ENCODE data around the gene EML6. TPM values are rescaled to one million over a fixed set of nuclear protein-coding genes. Genes with fewer than 3 reads are reported as not detected.

Gene EML6
- total and polyA plus RNA-seq, 10 of the 15 experiments (the other 5 are each of a cell fraction or from before 2014, with no cell fraction given): 0.09 to 0.67 (median 0.21) TPM

DNA sequence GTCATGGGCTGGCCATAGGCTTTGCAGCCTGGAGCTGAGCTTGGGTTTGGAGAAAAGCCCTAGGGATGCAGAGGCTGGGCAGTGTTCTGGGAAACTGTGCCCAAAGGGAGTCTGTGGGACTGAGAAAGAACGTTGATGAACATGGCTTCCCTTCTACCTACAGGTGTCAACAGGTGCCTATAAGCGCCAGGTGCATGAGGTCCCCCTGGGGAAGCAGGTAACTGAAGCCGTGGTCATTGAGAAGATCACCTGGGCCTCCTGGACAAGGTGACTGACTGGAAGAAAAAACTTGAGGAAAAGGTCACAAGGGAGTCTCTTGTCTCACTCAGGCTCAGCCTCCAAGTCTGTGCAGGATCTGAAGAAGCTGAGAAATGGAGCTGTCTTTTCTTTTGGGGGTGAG lies 243.4 kb downstream of the EML6 start:
- TF ChIP-seq NR2C2 (IDR thresholded peaks at IDR 0.05; ENCODE audit: borderline replicate concordance, control insufficient read depth, insufficient read length, low read depth) (no peak), ETV6 (conservative IDR thresholded peaks at IDR 0.05 in 1 of 2, IDR thresholded peaks at IDR 0.05 in 1 of 2; ENCODE audit: borderline replicate concordance in 1 of 2, low read depth in 1 of 2) (no peak), SPI1 (IDR thresholded peaks at IDR 0.05; ENCODE audit: borderline replicate concordance, insufficient read depth, low read depth, low read length) (no peak), CHD4 (IDR thresholded peaks at IDR 0.05) (no peak), ESRRA (IDR thresholded peaks at IDR 0.05; ENCODE audit: low read length) (no peak)
- TF ChIP-seq, protein P1, sequence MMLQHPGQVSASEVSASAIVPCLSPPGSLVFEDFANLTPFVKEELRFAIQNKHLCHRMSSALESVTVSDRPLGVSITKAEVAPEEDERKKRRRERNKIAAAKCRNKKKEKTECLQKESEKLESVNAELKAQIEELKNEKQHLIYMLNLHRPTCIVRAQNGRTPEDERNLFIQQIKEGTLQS (IDR thresholded peaks at IDR 0.05; ENCODE audit: borderline replicate concordance, extremely low read depth, low read depth, low read length): no peak
- intact Hi-C loops (cut with micrococcal nuclease; ENCODE audit: unreplicated experiment) (no loop called here), in situ Hi-C loops (cut with MboI) (no loop called here)
- ChIA-PET RAD21 (ENCODE audit: unreplicated experiment) (interaction anchor here (0.5 kb wide), 1 partner anchor 28 kb away, joined by 3 read pairs; no protein-coding TSS in a partner anchor), CTCF (interaction anchor here (1.0 kb wide), 1 partner anchor 9 kb away, joined by 3 read pairs; no protein-coding TSS in a partner anchor), SMC1A (ENCODE audit: uncharacterized antibody, unreplicated experiment) (no interaction called here), POLR2A (no interaction called here)
- Histone ChIP-seq H2AFZ (ENCODE audit: control insufficient read depth, low read depth, low read length) (no peak overlapping the region), H3K4me3 (no peak overlapping the region), H3K79me2 (ENCODE audit: control insufficient read depth, insufficient read depth, low read length) (no peaks in the 10 kb centered on the region), H3K27ac (ENCODE audit: control insufficient read depth, insufficient read depth) (no peak overlapping the region), H3K9ac (ENCODE audit: control insufficient read depth, insufficient read depth, low read length) (no peak overlapping the region), H3K9me3 (replicated peaks; ENCODE audit: control insufficient read depth, insufficient read depth, low read length) (no peaks in the 10 kb centered on the region), H3K4me1 (ENCODE audit: control insufficient read depth, insufficient read depth, low read length) (no peaks in the 10 kb centered on the region; the same call in 1 of the 2 replicates), H3K27me3 (replicated peaks in 1 of 2; ENCODE audit: control insufficient read depth in 2 of 2, insufficient read depth in 2 of 2, low read length in 1 of 2) (no peaks in the 10 kb centered on the region), H3K4me2 (ENCODE audit: control insufficient read depth, insufficient read depth) (no peak overlapping the region), H4K20me1 (ENCODE audit: control insufficient read depth, insufficient read depth) (no peaks in the 10 kb centered on the region), H3K36me3 (ENCODE audit: control insufficient read depth in 2 of 2, insufficient read depth in 2 of 2, low read length in 1 of 2) (peaks cover 1 to 8% of the 10 kb centered on the region in 2 experiments; a peak in 3 of 4 replicates)
- FAIRE-seq (no peak), ATAC-seq (no peak), DNase-seq (ENCODE audit: low read depth, low spot score) (no peak)
- no TSS peak for BruUV-seq (replicated peaks)
- WGBS (ENCODE audit: insufficient coverage, insufficient replicate concordance, low lambda C conversion rate, missing lambda C conversion rate): 48% methylated on average over 3 of the region's 3 CpGs

DNA sequence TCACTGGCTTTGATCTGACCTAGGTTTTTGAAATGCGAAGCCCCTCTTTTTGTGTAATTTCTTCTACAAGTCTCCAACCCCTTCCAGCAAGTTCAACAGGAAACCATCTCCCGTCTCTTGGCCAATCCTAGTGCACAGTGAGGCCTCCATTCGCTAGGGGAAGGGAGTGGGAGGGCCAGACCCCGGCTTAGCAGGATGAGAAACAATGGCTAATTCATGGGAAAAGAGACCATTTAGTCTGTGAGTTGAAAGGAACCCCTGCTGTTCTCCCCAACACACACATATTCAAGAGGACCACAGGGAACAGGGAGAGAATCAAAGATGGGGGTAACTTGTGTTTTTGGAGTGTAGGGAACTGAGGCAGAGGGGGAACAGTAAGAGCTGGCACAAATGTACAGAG lies 243.8 kb downstream of the EML6 start:
- POLR2A ChIA-PET: no interaction called here
- no peaks in the 10 kb centered on the region for H4K20me1 ChIP-seq (ENCODE audit: control insufficient read depth, insufficient read depth)
- TF ChIP-seq TCF7 (IDR thresholded peaks at IDR 0.05; ENCODE audit: borderline replicate concordance) (no peak), CEBPB (IDR thresholded peaks at IDR 0.05; ENCODE audit: borderline replicate concordance in 1 of 2, low read depth in 2 of 2, low read length in 2 of 2) (no peak), ZBED1 (IDR thresholded peaks at IDR 0.05; ENCODE audit: borderline replicate concordance) (no peak)
- TF ChIP-seq, protein P2, sequence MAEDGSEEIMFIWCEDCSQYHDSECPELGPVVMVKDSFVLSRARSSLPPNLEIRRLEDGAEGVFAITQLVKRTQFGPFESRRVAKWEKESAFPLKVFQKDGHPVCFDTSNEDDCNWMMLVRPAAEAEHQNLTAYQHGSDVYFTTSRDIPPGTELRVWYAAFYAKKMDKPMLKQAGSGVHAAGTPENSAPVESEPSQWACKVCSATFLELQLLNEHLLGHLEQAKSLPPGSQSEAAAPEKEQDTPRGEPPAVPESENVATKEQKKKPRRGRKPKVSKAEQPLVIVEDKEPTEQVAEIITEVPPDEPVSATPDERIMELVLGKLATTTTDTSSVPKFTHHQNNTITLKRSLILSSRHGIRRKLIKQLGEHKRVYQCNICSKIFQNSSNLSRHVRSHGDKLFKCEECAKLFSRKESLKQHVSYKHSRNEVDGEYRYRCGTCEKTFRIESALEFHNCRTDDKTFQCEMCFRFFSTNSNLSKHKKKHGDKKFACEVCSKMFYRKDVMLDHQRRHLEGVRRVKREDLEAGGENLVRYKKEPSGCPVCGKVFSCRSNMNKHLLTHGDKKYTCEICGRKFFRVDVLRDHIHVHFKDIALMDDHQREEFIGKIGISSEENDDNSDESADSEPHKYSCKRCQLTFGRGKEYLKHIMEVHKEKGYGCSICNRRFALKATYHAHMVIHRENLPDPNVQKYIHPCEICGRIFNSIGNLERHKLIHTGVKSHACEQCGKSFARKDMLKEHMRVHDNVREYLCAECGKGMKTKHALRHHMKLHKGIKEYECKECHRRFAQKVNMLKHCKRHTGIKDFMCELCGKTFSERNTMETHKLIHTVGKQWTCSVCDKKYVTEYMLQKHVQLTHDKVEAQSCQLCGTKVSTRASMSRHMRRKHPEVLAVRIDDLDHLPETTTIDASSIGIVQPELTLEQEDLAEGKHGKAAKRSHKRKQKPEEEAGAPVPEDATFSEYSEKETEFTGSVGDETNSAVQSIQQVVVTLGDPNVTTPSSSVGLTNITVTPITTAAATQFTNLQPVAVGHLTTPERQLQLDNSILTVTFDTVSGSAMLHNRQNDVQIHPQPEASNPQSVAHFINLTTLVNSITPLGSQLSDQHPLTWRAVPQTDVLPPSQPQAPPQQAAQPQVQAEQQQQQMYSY (CRISPR knock-in tag; IDR thresholded peaks at IDR 0.05): no peak
- TF ChIP-seq, protein P3, sequence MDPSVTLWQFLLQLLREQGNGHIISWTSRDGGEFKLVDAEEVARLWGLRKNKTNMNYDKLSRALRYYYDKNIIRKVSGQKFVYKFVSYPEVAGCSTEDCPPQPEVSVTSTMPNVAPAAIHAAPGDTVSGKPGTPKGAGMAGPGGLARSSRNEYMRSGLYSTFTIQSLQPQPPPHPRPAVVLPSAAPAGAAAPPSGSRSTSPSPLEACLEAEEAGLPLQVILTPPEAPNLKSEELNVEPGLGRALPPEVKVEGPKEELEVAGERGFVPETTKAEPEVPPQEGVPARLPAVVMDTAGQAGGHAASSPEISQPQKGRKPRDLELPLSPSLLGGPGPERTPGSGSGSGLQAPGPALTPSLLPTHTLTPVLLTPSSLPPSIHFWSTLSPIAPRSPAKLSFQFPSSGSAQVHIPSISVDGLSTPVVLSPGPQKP (IDR thresholded peaks at IDR 0.05; ENCODE audit: low read depth, low read length): no peak

More for the DNA sequence above, 243.8 kb downstream of the EML6 start:
- RAD21 ChIA-PET (ENCODE audit: unreplicated experiment): interaction anchor here (0.5 kb wide), 1 partner anchor 28 kb away, joined by 3 read pairs; no protein-coding TSS in a partner anchor
- Histone ChIP-seq H3K4me1 (ENCODE audit: control insufficient read depth, insufficient read depth, low read length) (no peaks in the 10 kb centered on the region; the same call in 1 of the 2 replicates), H3K27ac (ENCODE audit: control insufficient read depth, insufficient read depth) (no peak overlapping the region), H2AFZ (ENCODE audit: control insufficient read depth, low read depth, low read length) (no peak overlapping the region), H3K4me3 (no peak overlapping the region), H3K27me3 (replicated peaks in 1 of 2; ENCODE audit: control insufficient read depth in 2 of 2, insufficient read depth in 2 of 2, low read length in 1 of 2) (no peaks in the 10 kb centered on the region), H3K79me2 (ENCODE audit: control insufficient read depth, insufficient read depth, low read length) (no peaks in the 10 kb centered on the region), H3K36me3 (ENCODE audit: control insufficient read depth in 2 of 2, insufficient read depth in 2 of 2, low read length in 1 of 2) (peaks cover 1 to 8% of the 10 kb centered on the region in 2 experiments; a peak in 3 of 4 replicates), H3K9me3 (replicated peaks; ENCODE audit: control insufficient read depth, insufficient read depth, low read length) (no peaks in the 10 kb centered on the region), H3K9ac (ENCODE audit: control insufficient read depth, insufficient read depth, low read length) (no peak overlapping the region), H3K4me2 (ENCODE audit: control insufficient read depth, insufficient read depth) (no peak overlapping the region)
- WGBS (ENCODE audit: insufficient coverage, insufficient replicate concordance, low lambda C conversion rate, missing lambda C conversion rate): 92% methylated on average over 4 of the region's 4 CpGs
- DNase-seq (ENCODE audit: low read depth, low spot score): no peak
- no peak for FAIRE-seq
- CTCF ChIA-PET: interaction anchor here (1.0 kb wide), 1 partner anchor 8 kb away, joined by 3 read pairs; no protein-coding TSS in a partner anchor
- SMC1A ChIA-PET (ENCODE audit: uncharacterized antibody, unreplicated experiment): no interaction called here
- no TSS peak for BruUV-seq (replicated peaks)
- ATAC-seq: no peak
- intact Hi-C loops (cut with micrococcal nuclease; ENCODE audit: unreplicated experiment) (no loop called here), in situ Hi-C loops (cut with MboI) (no loop called here)

Data from GM12878 (cell line).